IPS DF 6.9 (cell line): ENCODE results near the gene TNFRSF6B.
"Not testable (repeated sequence)": the region's sequence is repeated elsewhere in the genome, so short reads cannot be mapped to it uniquely, and the experiment has no call there.

Experiments used
- DNase-seq: peaks from one replicate; pipeline ENCODE4 v3.0.0-alpha.2; 2013; ENCODE audit warnings: low read depth, low spot score
- H3K27ac ChIP-seq: one replicate; pipeline ENCODE4 v1.5.1; 2013; ENCODE audit warnings: low read length, control low read depth
- H3K27me3 ChIP-seq: 2 replicates; pipeline ENCODE4 v1.6.1; 2013; ENCODE audit warnings: mild to moderate bottlenecking, low read length; ENCODE audit not compliant: control insufficient read depth, insufficient read depth
- H3K36me3 ChIP-seq: 2 replicates; pipeline ENCODE4 v1.6.1; 2013; ENCODE audit warnings: low read length; ENCODE audit not compliant: control insufficient read depth, insufficient read depth
- H3K4me1 ChIP-seq: 2 replicates; pipeline ENCODE4 v1.6.1; 2013; ENCODE audit warnings: low read length; ENCODE audit not compliant: control insufficient read depth, insufficient read depth
- H3K4me3 ChIP-seq: 2 replicates; pipeline ENCODE4 v1.5.1; 2013; ENCODE audit warnings: mild to moderate bottlenecking, low read length
- H3K9me3 ChIP-seq: 2 replicates; pipeline ENCODE4 v1.6.1; 2013; ENCODE audit warnings: low read length, inconsistent platforms; ENCODE audit not compliant: control insufficient read depth, insufficient read depth
- WGBS: extraction: QIAGEN DNeasy Blood & Tissue Kit; methylation state at CpG from one replicate; pipeline ENCODE4 v1.1.7; 2013; ENCODE audit warnings: mixed read lengths, missing lambda C conversion rate; ENCODE audit not compliant: insufficient read length, insufficient coverage; 5-methylcytosine and 5-hydroxymethylcytosine counted together

TNFRSF6B gene

DNA sequence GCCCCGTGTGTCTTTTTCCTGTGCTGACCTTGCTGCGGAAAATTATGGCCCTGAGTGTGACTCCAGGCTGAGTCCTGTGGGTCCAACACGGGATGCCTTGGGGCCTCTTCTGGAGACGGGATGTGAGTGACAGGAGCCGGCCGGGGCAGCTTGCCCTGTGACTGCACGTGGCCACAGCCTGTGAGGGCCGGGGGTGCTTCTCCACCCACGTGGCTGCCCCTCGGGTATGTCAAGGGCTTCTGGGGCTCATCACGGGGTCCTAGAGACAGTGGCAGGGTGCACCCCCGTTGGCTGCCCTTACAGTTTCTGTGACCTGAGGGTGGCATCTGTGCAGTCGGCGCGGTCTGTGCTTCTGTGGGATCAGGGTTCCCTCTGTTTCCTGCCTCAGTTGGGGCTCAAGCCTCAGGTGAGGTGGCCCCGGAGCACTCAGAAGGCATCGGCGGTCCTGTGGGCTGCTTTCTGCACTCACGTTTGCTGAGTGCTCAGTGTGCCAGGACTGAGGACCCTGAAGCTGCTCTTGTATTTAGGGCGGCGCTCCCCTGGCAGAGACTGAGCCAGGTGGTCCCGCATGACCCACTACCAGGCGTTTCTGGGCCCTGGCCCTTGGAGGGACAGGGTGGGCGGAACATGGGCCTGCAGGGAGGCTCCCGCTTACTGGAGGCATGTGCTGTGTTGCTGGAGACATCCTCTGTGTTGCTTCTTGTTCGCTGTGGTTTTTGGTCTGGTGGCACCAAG is 33.0 kb upstream of the TNFRSF6B start:
- WGBS, result no CpG with 5 or more reads among the region's 26 CpGs

GRCh38 chr20:63664143-63664851 is 32.2 kb upstream of the TNFRSF6B start:
- Histone ChIP-seq H3K4me3 (no peak overlapping the region), H3K36me3 (peaks cover 41% of the 10 kb centered on the region), H3K27me3 (no peaks in the 10 kb centered on the region), H3K27ac (no peak overlapping the region), H3K4me1 (peaks cover under 1% of the 10 kb centered on the region; the same call in 1 of the 2 replicates), H3K9me3 (no peaks in the 10 kb centered on the region)
- no peak for DNase-seq
- no CpG with 5 or more reads among the region's 22 CpGs for WGBS

More for the DNA sequence above, 33.0 kb upstream of the TNFRSF6B start:
- H3K36me3 ChIP-seq, result peaks cover 36% of the 10 kb centered on the region
- H3K27ac ChIP-seq, result no peak overlapping the region
- H3K27me3 ChIP-seq, result no peaks in the 10 kb centered on the region
- no peak for DNase-seq
- no peaks in the 10 kb centered on the region for H3K9me3 ChIP-seq
- no peak overlapping the region for H3K4me3 ChIP-seq
- H3K4me1 ChIP-seq, result peaks cover 3% of the 10 kb centered on the region; the same call in 1 of the 2 replicates

DNA sequence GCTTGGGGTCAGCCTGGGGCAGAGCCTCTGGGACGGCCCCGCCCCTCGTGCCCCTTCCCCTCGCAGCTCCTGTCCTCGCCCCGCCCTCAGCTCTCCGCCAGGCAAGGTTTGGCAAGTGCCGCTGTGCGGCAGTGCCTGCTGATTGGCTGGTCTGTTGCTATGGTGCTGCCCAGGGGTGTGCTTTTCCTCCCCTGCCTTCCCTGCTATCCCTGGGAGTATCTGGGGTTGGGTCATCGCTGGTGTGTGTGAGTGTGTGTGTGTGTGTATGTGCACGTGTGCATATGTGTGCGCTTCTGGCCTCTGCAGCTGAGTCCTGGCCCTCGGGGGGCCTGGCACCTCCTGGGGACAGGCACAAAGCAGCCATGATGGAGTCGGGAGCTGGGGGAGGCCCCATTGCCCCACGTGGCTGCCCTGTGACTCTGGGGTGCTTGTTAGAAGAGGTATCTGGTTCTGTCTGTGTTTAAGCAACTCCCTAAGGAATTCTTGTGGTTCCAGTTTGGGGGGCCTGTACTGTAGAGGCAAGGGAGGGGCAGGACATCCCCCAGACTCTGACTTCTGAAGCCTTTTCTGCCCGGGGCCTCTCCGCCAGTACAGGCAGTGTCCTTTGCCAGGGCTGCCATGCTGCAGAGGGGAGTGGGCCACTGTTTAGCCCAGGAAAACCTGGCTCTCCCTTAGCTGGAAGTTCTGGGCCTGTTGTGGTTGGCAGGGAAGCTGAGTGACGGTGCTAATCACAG is 31.4 kb upstream of the TNFRSF6B start:
- no peak overlapping the region for H3K27ac ChIP-seq
- no peaks in the 10 kb centered on the region for H3K4me1 ChIP-seq
- WGBS, result no CpG with 5 or more reads among the region's 18 CpGs

GRCh38 chr20:63665708-63666107 is 30.7 kb upstream of the TNFRSF6B start:
- H3K27me3 ChIP-seq, result no peaks in the 10 kb centered on the region
- no peak overlapping the region for H3K4me3 ChIP-seq
- no CpG with 5 or more reads among the region's 14 CpGs for WGBS
- H3K4me1 ChIP-seq, result no peaks in the 10 kb centered on the region
- H3K27ac ChIP-seq, result no peak overlapping the region
- DNase-seq, result no peak
- peaks cover 41% of the 10 kb centered on the region for H3K36me3 ChIP-seq
- no peaks in the 10 kb centered on the region for H3K9me3 ChIP-seq

More for the DNA sequence above, 31.4 kb upstream of the TNFRSF6B start:
- no peaks in the 10 kb centered on the region for H3K9me3 ChIP-seq
- peaks cover 41% of the 10 kb centered on the region for H3K36me3 ChIP-seq
- H3K27me3 ChIP-seq, result no peaks in the 10 kb centered on the region
- no peak overlapping the region for H3K4me3 ChIP-seq
- no peak for DNase-seq

DNA sequence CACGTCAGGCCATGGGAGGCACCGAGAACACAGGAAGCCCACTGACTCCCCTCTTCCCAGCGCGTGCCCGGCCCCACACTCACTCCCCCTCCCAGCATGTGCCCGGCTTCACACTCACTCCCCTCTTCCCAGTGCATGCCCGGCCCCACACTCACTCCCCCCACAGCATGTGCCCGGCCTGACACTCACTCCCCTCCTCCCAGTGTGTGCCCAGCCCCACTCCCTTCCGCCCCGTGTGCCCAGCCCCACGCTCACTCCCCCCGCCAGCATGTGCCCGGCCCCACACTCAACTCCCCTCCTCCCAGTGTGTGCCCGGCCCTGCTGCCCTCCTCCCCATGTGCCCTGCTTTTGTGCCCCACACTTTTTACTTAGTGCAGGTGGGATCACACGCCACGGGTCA is 28.6 kb upstream of the TNFRSF6B start:
- Histone ChIP-seq H3K27ac (no peak overlapping the region), H3K36me3 (peaks cover 28% of the 10 kb centered on the region), H3K27me3 (no peaks in the 10 kb centered on the region), H3K9me3 (no peaks in the 10 kb centered on the region), H3K4me3 (no peak overlapping the region), H3K4me1 (no peaks in the 10 kb centered on the region)
- no CpG with 5 or more reads among the region's 16 CpGs for WGBS
- DNase-seq, result no peak

GRCh38 chr20:63668351-63668750 is 28.1 kb upstream of the TNFRSF6B start:
- Histone ChIP-seq H3K36me3 (peaks cover 27% of the 10 kb centered on the region), H3K27me3 (no peaks in the 10 kb centered on the region), H3K27ac (no peak overlapping the region), H3K9me3 (no peaks in the 10 kb centered on the region), H3K4me3 (no peak overlapping the region), H3K4me1 (no peaks in the 10 kb centered on the region)
- WGBS, result no CpG with 5 or more reads among the region's 11 CpGs
- DNase-seq, result no peak

- H3K9me3 ChIP-seq, H3K4me1 ChIP-seq, DNase-seq, H3K27ac ChIP-seq, H3K4me3 ChIP-seq, H3K27me3 ChIP-seq: not testable (repeated sequence)
- WGBS, result no CpG with 5 or more reads among the region's 12 CpGs
- H3K36me3 ChIP-seq, result peaks cover 25% of the 10 kb centered on the region
Measured at GRCh38 chr20:63671695-63672094, 24.8 kb upstream of the TNFRSF6B start.

DNA sequence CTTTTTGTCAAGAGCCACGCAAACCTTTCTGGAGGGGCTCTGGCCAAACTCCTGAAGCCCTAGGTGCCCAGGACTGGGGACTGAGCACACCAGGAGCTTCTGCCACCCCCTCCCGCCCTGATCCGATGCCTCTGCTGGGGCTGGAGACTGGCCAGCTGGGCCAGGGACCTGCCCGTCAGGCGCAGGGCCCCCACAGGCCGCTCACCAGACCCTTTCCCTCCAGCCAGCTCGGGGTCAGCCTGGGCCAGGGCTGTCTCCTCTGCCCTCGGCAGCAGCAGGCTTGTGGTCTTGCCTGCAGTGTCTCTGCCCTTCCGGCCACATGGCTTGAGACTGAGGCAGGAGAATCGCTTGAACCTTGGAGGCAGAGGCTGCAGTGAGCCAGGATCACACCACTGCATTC is 23.8 kb upstream of the TNFRSF6B start:
- no CpG with 5 or more reads among the region's 10 CpGs for WGBS
- Histone ChIP-seq H3K36me3 (peaks cover 20% of the 10 kb centered on the region), H3K4me1 (no peaks in the 10 kb centered on the region), H3K9me3 (no peaks in the 10 kb centered on the region), H3K4me3 (no peak overlapping the region), H3K27ac (no peak overlapping the region), H3K27me3 (no peaks in the 10 kb centered on the region)
- DNase-seq, result no peak

GRCh38 chr20:63673951-63674350 is 22.5 kb upstream of the TNFRSF6B start:
- WGBS, result no CpG with 5 or more reads among the region's 14 CpGs

GRCh38 chr20:63675681-63676368 is 20.6 kb upstream of the TNFRSF6B start:
- Histone ChIP-seq H3K4me3 (no peak overlapping the region), H3K4me1 (no peaks in the 10 kb centered on the region), H3K9me3 (no peaks in the 10 kb centered on the region), H3K27ac (no peak overlapping the region), H3K36me3 (peaks cover 17% of the 10 kb centered on the region), H3K27me3 (no peaks in the 10 kb centered on the region)
- WGBS, result no CpG with 5 or more reads among the region's 20 CpGs
- DNase-seq, result no peak

More at GRCh38 chr20:63673951-63674350, 22.5 kb upstream of the TNFRSF6B start:
- Histone ChIP-seq H3K27me3 (no peaks in the 10 kb centered on the region), H3K4me3 (no peak overlapping the region), H3K27ac (no peak overlapping the region), H3K4me1 (no peaks in the 10 kb centered on the region), H3K9me3 (no peaks in the 10 kb centered on the region), H3K36me3 (peaks cover 17% of the 10 kb centered on the region)
- no peak for DNase-seq
